ENCODE measurements around the gene MAF. TPM values are rescaled to one million over a fixed set of nuclear protein-coding genes. Genes with fewer than 3 reads are reported as not detected.

MAF gene
- total and polyA plus RNA-seq, 2 donors (not counting 1 experiment from before 2014, with no cell fraction given) = 6.6 to 27.7 TPM

- Histone ChIP-seq H3K36me3 (ENCODE audit: control insufficient read depth, insufficient read depth, low read length) (no peaks in the 10 kb centered on the region), H3K9me3 (ENCODE audit: control insufficient read depth, insufficient read depth, low read depth, low read length) (no peaks in the 10 kb centered on the region), H3K79me2 (ENCODE audit: control insufficient read depth, insufficient read depth, low read length) (no peaks in the 10 kb centered on the region), H3K4me3 (replicated peaks in 1 of 4; ENCODE audit: control extremely low read depth in 1 of 4, insufficient read depth in 1 of 4, low read depth in 3 of 4, low read length in 4 of 4) (no peak overlapping the region), H3K27ac (ENCODE audit: insufficient read depth, low read length) (no peak overlapping the region), H3K27me3 (ENCODE audit: control insufficient read depth, insufficient read depth, low read length) (no peaks in the 10 kb centered on the region), H3K9ac (ENCODE audit: insufficient read depth, low read length) (no peak overlapping the region), H2AFZ (ENCODE audit: low read length) (no peak overlapping the region), H3K4me2 (ENCODE audit: extremely low read depth, insufficient read depth, low read length) (no peak overlapping the region), H3K4me1 (ENCODE audit: control insufficient read depth, extremely low read depth, insufficient read depth, low read length) (no peaks in the 10 kb centered on the region), H4K20me1 (ENCODE audit: control insufficient read depth, extremely low read depth, insufficient read depth, low read length) (no peaks in the 10 kb centered on the region)
- DNase-seq (ENCODE audit: low read depth in 2 of 2) = no peak
- TF ChIP-seq CTCF (conservative IDR thresholded peaks at IDR 0.05 in 1 of 2, IDR thresholded peaks at IDR 0.05 in 1 of 2; ENCODE audit: low read depth in 1 of 2, low read length in 2 of 2) (no peak), EZH2 (IDR thresholded peaks at IDR 0.05; ENCODE audit: low read length, missing control alignments) (no peak)
Measured at GRCh38 chr16:79560923-79561322, 39.6 kb downstream of the MAF start.

GRCh38 chr16:79560318-79560717, 40.2 kb downstream of the MAF start:
- no peaks in the 10 kb centered on the region for H3K79me2 ChIP-seq (ENCODE audit: control insufficient read depth, insufficient read depth, low read length)
- H3K4me2 ChIP-seq (ENCODE audit: extremely low read depth, insufficient read depth, low read length) = no peak overlapping the region
- no peak overlapping the region for H3K9ac ChIP-seq (ENCODE audit: insufficient read depth, low read length)
- no peak overlapping the region for H2AFZ ChIP-seq (ENCODE audit: low read length)
- no peak overlapping the region for H3K4me3 ChIP-seq (replicated peaks in 1 of 4; ENCODE audit: control extremely low read depth in 1 of 4, insufficient read depth in 1 of 4, low read depth in 3 of 4, low read length in 4 of 4)
- H3K4me1 ChIP-seq (ENCODE audit: control insufficient read depth, extremely low read depth, insufficient read depth, low read length) = no peaks in the 10 kb centered on the region
- H3K36me3 ChIP-seq (ENCODE audit: control insufficient read depth, insufficient read depth, low read length) = no peaks in the 10 kb centered on the region
- no peaks in the 10 kb centered on the region for H3K27me3 ChIP-seq (ENCODE audit: control insufficient read depth, insufficient read depth, low read length)
- TF ChIP-seq CTCF (conservative IDR thresholded peaks at IDR 0.05 in 1 of 2, IDR thresholded peaks at IDR 0.05 in 1 of 2; ENCODE audit: low read depth in 1 of 2, low read length in 2 of 2) (no peak), EZH2 (IDR thresholded peaks at IDR 0.05; ENCODE audit: low read length, missing control alignments) (no peak)
- H4K20me1 ChIP-seq (ENCODE audit: control insufficient read depth, extremely low read depth, insufficient read depth, low read length) = no peaks in the 10 kb centered on the region
- no peaks in the 10 kb centered on the region for H3K9me3 ChIP-seq (ENCODE audit: control insufficient read depth, insufficient read depth, low read depth, low read length)
- DNase-seq (ENCODE audit: low read depth in 2 of 2) = no peak
- no peak overlapping the region for H3K27ac ChIP-seq (ENCODE audit: insufficient read depth, low read length)

- TF ChIP-seq CTCF (conservative IDR thresholded peaks at IDR 0.05 in 1 of 2, IDR thresholded peaks at IDR 0.05 in 1 of 2; ENCODE audit: low read depth in 1 of 2, low read length in 2 of 2) (no peak), EZH2 (IDR thresholded peaks at IDR 0.05; ENCODE audit: low read length, missing control alignments) (no peak)
- no peak overlapping the region for H2AFZ ChIP-seq (ENCODE audit: low read length)
- H4K20me1 ChIP-seq (ENCODE audit: control insufficient read depth, extremely low read depth, insufficient read depth, low read length) = no peaks in the 10 kb centered on the region
- H3K9ac ChIP-seq (ENCODE audit: insufficient read depth, low read length) = no peak overlapping the region
- DNase-seq (ENCODE audit: low read depth in 2 of 2) = no peak
- H3K9me3 ChIP-seq (ENCODE audit: control insufficient read depth, insufficient read depth, low read depth, low read length) = no peaks in the 10 kb centered on the region
- no peaks in the 10 kb centered on the region for H3K79me2 ChIP-seq (ENCODE audit: control insufficient read depth, insufficient read depth, low read length)
- no peak overlapping the region for H3K4me3 ChIP-seq (replicated peaks in 1 of 4; ENCODE audit: control extremely low read depth in 1 of 4, insufficient read depth in 1 of 4, low read depth in 3 of 4, low read length in 4 of 4)
- H3K27me3 ChIP-seq (ENCODE audit: control insufficient read depth, insufficient read depth, low read length) = no peaks in the 10 kb centered on the region
- H3K36me3 ChIP-seq (ENCODE audit: control insufficient read depth, insufficient read depth, low read length) = no peaks in the 10 kb centered on the region
- H3K4me2 ChIP-seq (ENCODE audit: extremely low read depth, insufficient read depth, low read length) = no peak overlapping the region
- H3K27ac ChIP-seq (ENCODE audit: insufficient read depth, low read length) = no peak overlapping the region
- no peaks in the 10 kb centered on the region for H3K4me1 ChIP-seq (ENCODE audit: control insufficient read depth, extremely low read depth, insufficient read depth, low read length)
Measured at GRCh38 chr16:79559532-79559931, 41.0 kb downstream of the MAF start.
